Esophagus muscularis mucosa (tissue), 3 donors: ENCODE results near the gene PFKFB3.

ENCODE experiments used
- POLR2A ChIP-seq: fragments of 450-650 bp; IDR thresholded peaks from one replicate; pipeline ENCODE4 v1.6.1; 2017; ENCODE audit warnings: antibody characterized with exemption, moderate library complexity, mild to moderate bottlenecking, low read depth
- POLR2AphosphoS5 ChIP-seq, 2 donors: sonication (generic); formaldehyde crosslinking; IDR thresholded peaks; one replicate each; pipeline ENCODE4 v1.6.1; 2017; ENCODE audit warnings: antibody characterized with exemption in 2 of 2
- TF ChIP-seq, protein P1 (sequence below), 3 experiments: fragments of 200-600 bp in 2 of 3; fragments of 450-650 bp in 1 of 3; sonication (generic) in 2 of 3; IDR thresholded peaks; one replicate each; pipeline ENCODE4 v1.5.1; 2017 to 2019; ENCODE audit warnings: antibody characterized with exemption in 3 of 3, mild to moderate bottlenecking in 2 of 3, moderate library complexity in 1 of 3

DNA sequence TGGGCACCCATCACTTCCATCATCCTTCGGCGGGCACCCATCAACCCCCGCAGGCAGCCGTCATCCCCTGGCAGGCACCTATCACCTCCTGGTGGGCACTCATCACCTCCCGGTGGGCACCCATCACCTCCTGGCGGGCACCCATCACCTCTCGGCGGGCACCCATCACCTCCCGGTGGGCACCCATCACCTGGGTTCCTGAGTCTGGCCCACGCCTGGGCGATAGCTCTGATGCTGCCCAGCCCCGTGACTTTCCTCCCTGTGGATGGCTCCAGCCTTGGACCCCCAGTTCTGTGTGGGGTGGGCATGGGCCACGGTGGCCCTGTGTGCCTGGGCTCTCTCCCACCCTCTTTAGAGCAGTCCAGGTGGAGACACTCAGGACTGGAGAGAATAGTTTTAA, 29.0 kb downstream of the PFKFB3 start:
- TF ChIP-seq, protein P1, sequence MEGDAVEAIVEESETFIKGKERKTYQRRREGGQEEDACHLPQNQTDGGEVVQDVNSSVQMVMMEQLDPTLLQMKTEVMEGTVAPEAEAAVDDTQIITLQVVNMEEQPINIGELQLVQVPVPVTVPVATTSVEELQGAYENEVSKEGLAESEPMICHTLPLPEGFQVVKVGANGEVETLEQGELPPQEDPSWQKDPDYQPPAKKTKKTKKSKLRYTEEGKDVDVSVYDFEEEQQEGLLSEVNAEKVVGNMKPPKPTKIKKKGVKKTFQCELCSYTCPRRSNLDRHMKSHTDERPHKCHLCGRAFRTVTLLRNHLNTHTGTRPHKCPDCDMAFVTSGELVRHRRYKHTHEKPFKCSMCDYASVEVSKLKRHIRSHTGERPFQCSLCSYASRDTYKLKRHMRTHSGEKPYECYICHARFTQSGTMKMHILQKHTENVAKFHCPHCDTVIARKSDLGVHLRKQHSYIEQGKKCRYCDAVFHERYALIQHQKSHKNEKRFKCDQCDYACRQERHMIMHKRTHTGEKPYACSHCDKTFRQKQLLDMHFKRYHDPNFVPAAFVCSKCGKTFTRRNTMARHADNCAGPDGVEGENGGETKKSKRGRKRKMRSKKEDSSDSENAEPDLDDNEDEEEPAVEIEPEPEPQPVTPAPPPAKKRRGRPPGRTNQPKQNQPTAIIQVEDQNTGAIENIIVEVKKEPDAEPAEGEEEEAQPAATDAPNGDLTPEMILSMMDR (IDR thresholded peaks at IDR 0.05), result no peak
- TF ChIP-seq POLR2AphosphoS5 (IDR thresholded peaks at IDR 0.05) (no peak), POLR2A (no peak)
